HG03060 (cell line): Measurements from ENCODE around the gene MOGAT3.

Experiments
- ATAC-seq: cut with Tn5 transposase; IDR thresholded peaks from one replicate; pipeline ENCODE4 v1.9.1; 2021; ENCODE audit warnings: low read depth, moderate number of reproducible peaks; ENCODE audit not compliant: unreplicated experiment

Gene MOGAT3

DNA sequence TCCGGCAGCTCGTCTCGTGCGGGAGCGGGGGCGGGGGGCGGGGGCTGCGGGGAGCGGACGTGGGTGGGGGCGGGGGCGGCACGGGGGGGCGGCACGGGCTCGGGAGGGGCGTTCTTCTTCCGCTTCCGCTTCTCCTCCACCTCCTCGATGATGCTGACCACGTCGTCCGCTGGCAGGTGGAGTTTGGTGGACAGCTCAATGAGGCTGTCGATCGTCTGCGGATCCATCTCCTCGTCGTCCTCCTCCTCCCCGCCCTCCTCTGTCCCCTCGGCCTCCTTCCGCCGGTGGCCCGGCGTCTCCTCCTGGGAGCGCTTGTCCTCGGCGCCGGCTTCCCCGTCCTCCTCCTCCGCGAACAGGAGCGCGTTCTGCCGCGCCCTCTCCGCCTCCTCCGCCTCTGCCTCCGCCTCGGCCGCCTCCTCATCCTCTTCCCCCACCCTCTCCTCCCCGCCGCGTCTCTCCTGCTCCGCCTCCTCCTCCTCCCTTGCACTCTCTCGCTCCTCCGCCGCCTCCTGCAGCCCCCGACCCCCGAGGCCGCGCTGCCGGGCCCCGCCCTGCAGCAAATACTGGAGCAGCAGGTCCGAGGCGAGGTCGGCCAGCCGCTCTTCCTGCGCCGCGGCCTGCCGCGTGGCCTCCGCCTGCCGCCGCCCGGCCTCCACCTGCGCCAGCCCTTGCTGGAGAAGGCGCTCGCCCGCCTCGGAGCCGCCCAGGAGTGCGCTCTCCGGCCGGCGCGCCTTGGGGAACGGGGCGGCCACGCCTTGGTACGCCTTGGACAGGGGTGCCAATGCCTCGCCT lies 37.4 kb downstream of the MOGAT3 start:
- no peak for ATAC-seq

DNA sequence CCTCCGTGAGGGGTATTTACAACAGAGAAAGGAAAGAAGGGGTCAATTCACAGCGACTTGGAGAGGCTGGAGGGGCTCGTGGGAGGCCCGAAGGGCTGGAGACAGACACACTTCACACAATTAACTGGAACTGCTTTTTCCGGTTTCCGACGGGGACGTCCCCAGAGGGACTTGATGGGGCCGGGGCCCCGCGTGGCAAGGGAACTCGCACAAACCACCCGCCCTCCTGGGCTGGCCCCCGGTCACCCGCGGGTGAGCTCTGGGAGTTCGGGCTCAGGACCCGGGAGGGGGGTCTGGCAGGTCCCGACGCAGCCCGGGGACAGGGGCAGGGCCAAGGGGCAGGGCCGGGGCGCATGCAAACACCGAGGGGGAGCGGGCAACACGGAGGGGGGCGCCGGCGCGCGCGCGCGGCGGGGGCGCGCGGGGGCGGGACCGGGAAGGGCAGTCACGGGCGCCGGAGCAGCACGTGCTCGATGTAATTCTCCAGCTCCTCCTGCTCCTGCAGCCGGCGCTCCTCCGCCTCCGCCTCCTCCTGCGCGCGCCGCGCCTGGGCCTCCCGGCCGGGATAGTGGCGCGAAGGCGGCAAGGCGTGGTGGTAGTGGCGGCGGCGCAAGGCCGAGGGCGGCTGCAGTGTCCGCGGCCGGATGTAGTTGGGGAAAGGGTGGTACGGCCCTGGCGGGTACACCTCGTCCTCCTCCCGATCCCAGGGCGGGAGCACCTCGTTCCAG lies 38.1 kb downstream of the MOGAT3 start:
- ATAC-seq = no peak

DNA sequence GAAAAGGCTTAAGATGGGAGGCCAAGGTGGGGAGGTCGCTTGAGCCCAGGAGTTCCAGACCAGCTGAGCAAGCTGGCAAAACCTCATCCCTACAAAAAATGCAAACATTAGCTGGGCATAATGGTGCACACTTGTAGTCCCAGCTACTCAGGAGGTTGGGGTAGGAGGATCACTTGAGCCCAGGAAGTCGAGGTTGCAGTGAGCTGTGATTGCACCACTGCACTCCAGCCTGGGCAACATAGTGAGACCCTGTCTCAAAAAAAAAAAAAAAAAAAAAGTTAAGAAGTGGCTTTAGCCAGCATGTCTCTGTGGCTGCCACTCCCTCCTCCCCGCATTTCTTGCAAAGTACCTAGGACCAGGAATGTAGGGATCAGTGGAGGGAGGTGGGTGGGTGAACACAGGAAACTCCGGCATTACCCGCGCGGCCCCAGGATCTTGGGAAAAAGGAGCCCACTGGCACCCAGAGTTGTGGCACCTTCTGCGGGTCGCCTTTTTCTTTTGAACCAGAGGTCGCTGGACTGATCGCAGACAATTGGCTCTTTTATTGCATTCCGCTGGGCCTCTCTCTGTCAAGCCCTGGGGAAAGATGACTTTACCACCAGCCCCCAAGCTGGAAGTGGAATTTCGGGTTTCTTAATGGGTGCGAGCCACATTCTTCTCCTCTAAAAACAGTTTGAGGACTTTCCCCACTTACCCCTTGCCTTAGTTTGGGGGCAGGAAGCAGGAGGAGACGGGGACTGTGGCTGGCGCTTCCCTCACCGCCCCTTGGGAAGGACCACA lies 39.0 kb downstream of the MOGAT3 start:
- no peak for ATAC-seq

DNA sequence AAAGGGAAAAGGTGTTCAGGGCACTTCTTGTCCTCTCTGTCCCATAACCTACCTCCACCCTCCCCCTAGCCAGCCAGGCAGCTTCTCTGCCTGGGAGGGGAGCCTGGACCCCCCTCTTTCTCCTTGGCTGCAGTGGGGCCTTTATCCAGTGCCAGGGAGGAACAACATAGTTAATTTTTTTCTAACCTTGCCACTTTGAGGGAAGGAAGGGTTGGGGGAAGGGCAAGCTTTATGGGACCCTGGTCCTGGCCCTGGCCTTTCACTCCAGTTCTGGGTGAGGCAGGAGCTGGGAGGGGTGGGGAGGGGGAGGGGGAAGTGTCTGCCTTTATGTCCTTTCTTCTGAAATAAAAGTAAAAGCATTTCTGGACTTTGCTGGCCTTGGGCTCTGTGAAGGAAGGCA lies 39.9 kb downstream of the MOGAT3 start:
- ATAC-seq = no peak

DNA sequence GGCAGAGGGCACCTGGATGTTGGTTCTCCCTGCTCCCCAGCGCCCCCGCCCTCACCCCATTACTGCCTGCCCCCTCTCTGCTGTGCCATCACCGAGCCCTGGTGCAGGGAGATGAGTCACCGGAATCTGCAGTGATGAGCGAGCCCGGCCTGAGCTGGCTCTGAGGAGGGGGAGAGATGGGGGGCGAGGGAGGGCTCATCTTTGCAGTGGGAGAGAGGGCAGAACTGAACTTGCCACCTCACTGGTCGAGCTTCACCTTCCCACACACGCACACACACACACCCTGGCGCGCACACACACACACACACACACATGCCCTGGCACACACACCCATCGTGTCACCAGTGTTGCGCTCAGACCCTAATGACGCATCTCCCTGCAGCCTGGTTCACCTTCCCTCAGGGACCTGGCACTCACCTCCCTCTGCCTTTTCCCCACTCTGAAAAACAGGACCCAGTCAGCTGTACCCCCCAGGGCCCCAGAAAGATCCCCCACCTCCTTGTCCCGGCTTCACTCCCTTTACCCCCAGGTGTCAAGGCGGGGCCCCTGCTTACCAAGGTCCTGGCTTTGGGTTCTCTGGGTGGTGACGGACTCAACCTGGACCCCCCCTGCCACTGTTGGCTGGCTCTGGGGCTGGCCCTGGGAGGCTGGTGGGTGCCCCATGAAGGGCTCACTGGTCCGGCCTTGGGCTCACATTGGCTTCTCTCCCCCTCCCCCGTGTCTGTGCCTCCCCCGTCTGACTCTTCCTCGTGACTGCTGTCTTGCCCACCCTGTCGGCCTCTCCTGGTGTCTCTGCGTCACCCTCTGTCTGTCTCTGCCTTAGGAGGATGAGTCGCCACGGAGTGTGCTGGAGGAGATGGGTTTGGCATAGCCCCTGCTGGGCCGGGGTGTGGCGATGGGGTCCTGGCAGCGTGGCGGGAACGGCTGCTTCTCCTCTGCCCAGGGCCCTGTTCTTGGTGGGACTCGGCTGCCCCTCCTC lies 40.9 kb downstream of the MOGAT3 start:
- no peak for ATAC-seq

DNA sequence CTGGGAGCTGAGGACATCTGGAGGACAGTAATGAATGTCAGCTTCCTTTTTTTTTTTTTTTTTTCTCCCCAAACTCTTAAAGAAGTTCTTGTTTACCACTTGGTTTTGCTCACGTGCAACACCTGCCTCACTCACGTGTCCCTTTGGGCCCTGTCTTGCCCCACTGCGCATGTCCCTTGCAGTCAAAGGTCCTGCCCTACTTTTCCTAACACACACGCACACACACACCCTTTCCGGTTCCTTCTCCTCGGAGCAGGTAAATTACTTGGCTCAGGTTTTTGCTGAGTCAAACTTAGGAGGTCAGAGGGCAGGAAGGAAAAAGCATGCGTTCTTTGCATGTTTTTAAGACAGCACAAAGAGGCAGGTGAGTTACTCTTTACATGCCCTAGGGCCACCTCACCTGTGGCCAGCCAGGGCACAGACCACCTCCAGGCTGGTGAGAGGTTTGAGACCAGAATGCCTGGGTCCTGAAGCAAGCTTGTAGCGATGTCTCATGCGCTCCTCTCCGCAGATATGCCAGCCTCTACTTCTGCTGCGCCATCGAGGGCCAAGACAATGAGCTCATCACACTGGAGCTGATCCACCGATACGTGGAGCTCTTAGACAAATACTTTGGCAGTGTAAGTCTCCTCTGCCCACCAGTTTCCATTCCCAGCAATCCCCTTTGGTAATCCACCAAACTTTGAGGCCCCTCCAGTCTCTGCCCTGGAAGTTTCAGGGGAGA lies 43.8 kb downstream of the MOGAT3 start:
- ATAC-seq = no peak

DNA sequence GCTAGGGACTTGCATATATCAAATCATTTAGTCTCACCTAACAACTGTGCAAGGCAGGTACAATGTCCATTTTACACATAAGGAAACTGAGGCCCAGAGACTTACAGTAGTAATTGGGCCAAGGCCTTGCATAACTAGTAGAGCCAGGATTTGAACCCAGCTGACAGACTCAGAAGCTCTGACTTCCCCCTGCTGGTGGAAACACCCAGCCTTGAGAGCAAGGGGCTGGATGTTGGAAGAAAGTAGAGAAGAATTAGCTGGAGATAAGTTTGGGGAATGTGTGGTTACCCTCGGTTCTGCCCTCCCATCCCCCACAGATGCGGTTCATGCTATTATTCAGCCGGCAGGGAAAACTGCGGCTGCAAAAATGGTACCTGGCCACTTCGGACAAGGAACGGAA lies 44.6 kb downstream of the MOGAT3 start:
- ATAC-seq = no peak

DNA sequence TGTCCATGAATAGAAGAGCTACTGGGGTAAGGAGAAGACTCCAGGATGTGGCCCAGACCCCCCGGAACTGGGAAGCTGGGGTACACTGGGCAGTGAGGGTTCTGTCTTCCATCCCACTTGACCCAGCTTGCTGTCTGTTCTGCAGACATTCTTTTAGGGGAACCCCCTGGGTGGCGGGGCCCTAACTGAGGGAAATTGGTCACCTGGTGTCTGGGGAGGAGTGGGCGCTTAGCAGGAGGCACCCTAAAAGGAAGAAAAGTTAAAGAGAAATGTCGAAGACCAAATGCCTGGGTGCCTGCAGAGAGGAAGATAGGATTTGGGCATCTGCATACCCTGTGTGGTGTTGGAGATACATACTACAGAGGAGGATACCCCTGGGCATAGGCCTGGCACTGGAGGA lies 45.5 kb downstream of the MOGAT3 start:
- no peak for ATAC-seq

DNA sequence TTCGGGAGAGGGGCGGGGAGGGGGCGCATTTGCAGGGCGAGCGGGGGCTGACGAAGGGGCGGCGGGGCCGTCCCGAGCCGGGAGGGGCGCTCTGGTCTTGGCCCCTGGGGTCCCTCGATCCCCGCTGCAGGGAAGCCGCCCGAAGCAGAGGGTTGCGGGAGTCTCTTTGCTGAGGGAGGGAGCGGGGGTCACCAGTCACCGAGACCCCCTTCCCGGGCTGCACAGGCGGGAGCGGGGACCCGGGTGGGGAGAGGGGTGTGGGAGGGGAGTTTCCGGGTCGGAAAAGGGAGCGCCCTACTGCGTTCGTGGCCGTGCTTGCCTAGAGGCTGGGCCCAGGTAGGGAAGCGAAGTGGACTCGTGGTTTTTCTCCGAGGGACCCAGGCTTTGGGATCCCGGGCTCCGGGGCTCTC lies 46.1 kb downstream of the MOGAT3 start:
- ATAC-seq = no peak

DNA sequence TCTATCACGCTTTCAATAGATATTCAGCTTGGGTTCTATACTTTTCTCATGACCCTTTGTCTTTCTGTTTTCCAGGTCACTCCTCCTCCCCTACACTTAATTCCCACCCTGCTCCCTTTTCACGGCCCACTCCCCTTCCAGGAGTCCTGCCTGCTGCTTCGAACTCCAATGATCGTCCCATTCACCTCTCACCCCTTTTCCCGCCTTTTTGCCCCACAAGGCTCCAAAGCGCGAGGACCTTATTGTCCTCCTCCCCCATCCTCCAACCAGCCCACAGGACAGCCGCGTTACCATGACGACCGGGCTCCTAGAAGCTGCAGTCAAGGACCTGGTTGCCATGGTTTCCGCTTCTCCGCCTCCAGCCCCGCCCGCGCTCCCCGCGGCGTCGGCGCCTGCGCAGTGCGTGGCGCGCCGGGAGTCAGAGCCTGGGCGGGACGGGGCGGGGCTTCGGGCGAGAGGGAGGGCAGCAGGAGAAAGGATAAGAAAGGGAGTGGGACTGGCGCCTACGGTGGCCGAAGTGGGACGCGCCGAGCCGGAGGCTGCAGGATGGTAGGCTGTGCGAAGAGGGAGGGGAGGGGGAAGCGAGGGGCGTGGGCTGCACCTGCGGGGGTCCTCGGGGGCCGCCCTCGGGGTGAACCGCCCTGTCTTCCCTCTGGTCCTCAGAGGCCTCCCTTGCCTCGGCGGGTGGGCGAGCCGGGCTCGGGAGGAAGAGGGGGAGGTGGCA lies 46.7 kb downstream of the MOGAT3 start, which contains the start of gene AP1S1:
Gene AP1S1, plus strand, starts transcription at position 508 of the 724 bp plus-strand sequence. Its CDS starts 39 bp downstream, at position 547.
- no peak for ATAC-seq

DNA sequence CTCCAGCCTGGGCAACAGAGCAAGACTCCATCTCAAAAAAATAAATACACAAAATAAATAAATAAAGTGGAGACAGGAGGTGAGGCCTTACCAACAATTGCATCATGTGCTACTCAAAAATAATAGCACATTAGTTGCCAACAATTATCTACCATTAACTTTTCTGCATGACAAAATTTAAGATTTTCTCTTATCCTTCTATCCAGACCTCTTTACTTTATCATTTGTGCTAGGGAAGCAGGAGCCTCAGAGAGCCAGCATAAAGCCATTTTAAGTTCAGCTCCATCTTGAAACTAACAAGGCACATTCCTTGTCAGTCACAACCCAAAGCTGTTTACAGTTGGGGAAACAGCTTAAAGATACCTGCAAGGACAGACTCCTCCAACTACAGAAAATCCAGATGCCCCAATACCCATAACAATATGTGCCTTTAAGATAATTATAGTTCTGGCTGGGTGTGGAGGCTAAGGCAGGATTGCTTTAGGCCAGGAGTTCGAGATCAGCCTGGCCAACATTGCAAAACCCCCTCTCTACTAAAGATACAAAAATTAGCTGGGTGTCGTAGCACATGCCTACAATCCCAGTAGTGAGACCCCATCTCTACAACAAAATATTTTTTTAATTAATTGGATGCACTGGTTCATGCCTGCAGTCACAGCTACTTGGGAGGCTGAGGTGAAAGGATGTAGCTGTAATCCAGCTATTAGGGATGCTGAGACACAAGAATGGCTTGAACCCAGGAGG lies 48.8 kb downstream of the MOGAT3 start:
- no peak for ATAC-seq
